ENCODE data around the gene FABP2. TPM values are rescaled to one million over a fixed set of nuclear protein-coding genes. Genes with fewer than 3 reads are reported as not detected.

Gene FABP2
- total and polyA plus RNA-seq, 2 of the 8 experiments (the other 6 are each of a cell fraction or from before 2014, with no cell fraction given): not detected

- Histone ChIP-seq H3K18ac (ENCODE audit: extremely low read depth, low read length) (no peak overlapping the region), H2BK120ac (replicated peaks; ENCODE audit: low read depth, low read length) (no peak overlapping the region), H3K4me1 (replicated peaks in 1 of 4; ENCODE audit: control insufficient read depth in 3 of 4, insufficient read depth in 4 of 4, low read length in 3 of 4) (peaks cover 2 to 6% (median 3%) of the 10 kb centered on the region in 4 experiments; a peak in 6 of 7 replicates), H3K23ac (ENCODE audit: insufficient read length) (no peak overlapping the region), H2AFZ (ENCODE audit: low read length) (no peak overlapping the region), H3K9ac (replicated peaks in 1 of 4; ENCODE audit: extremely low read depth in 1 of 4, low read depth in 3 of 4, low read length in 3 of 4) (no peak overlapping the region), H2BK15ac (ENCODE audit: low read length) (no peak overlapping the region), H3K79me1 (ENCODE audit: low read depth, low read length) (peaks cover 8% of the 10 kb centered on the region; the same call in 1 of the 2 replicates), H2BK20ac (ENCODE audit: low read length) (no peak overlapping the region), H4K8ac (ENCODE audit: extremely low read depth, insufficient read depth, low read length) (no peak overlapping the region), H3K27me3 (replicated peaks in 1 of 4; ENCODE audit: control insufficient read depth in 3 of 4, extremely low read depth in 1 of 4, insufficient read depth in 3 of 4, low read length in 3 of 4) (no peaks in the 10 kb centered on the region), H3K4me2 (ENCODE audit: insufficient read depth in 1 of 2, low read depth in 2 of 2, low read length in 2 of 2) (no peak overlapping the region), H3K36me3 (ENCODE audit: control insufficient read depth in 2 of 4, insufficient read depth in 4 of 4, low read length in 3 of 4) (peaks cover 0 to 25% (median 2%) of the 10 kb centered on the region in 4 experiments; a peak in 4 of 8 replicates), H4K91ac (replicated peaks; ENCODE audit: insufficient read length, low read length) (no peak overlapping the region), H3K4ac (replicated peaks; ENCODE audit: insufficient read length, low read depth, low read length) (no peak overlapping the region), H3K14ac (ENCODE audit: insufficient read length) (no peak overlapping the region), H4K5ac (ENCODE audit: insufficient read length, low read depth, low read length) (no peak overlapping the region), H4K20me1 (replicated peaks in 1 of 2; ENCODE audit: control insufficient read depth in 1 of 2, insufficient read depth in 2 of 2, low read length in 2 of 2) (no peaks in the 10 kb centered on the region), H3K79me2 (ENCODE audit: control insufficient read depth in 1 of 2, insufficient read depth in 2 of 2, low read length in 2 of 2) (peaks cover 3 to 14% of the 10 kb centered on the region in 2 experiments; a peak in 3 of 4 replicates), H2BK5ac (ENCODE audit: low read depth, low read length) (no peak overlapping the region), H2AK5ac (ENCODE audit: low read depth, low read length) (no peak overlapping the region), H3K4me3 (ENCODE audit: extremely low read depth in 1 of 4, insufficient read depth in 2 of 4, low read depth in 3 of 4, low read length in 4 of 4) (no peak overlapping the region), H3K56ac (replicated peaks; ENCODE audit: insufficient read length, low read depth, low read length) (no peak overlapping the region), H3K23me2 (ENCODE audit: low read depth, low read length) (peaks cover 11% of the 10 kb centered on the region), H3K27ac (ENCODE audit: low read depth, low read length) (no peak overlapping the region), H3K9me3 (ENCODE audit: insufficient read depth in 2 of 2, low read depth in 1 of 2, low read length in 1 of 2) (no peaks in the 10 kb centered on the region), H2BK12ac (ENCODE audit: low read depth, low read length) (no peak overlapping the region)
- ChIA-PET POLR2A (ENCODE audit: partially characterized antibody) (interaction anchor here (0.6 kb wide), 1 partner anchor 194 kb away, joined by 3 read pairs; no protein-coding TSS in a partner anchor), CTCF (ENCODE audit: partially characterized antibody) (interaction anchor here (1.3 to 4.0 kb wide), 2 partner anchors 254 to 314 kb away, joined by 3 to 12 read pairs; no protein-coding TSS in a partner anchor)
- no peak for DNase-seq (ENCODE audit: low read depth in 1 of 2, low spot score in 2 of 2)
- no peak for FAIRE-seq
- 80% methylated on average over 1 of the region's 1 CpG; no CpG with 5 or more reads in 1 of the 2 experiments for WGBS, 2 experiments (ENCODE audit: extremely low coverage in 1 of 2, insufficient coverage in 1 of 2, insufficient read length in 1 of 2, insufficient replicate concordance in 2 of 2, low coverage in 1 of 2, low lambda C conversion rate in 2 of 2, missing lambda C conversion rate in 1 of 2)
- no peak for TF ChIP-seq POLR2A (IDR thresholded peaks at IDR 0.05; ENCODE audit: control extremely low read depth in 1 of 2, low read depth in 2 of 2, low read length in 2 of 2)
- no peak for TF ChIP-seq POLR2AphosphoS5 (IDR thresholded peaks at IDR 0.05; ENCODE audit: low read depth, low read length)
- no peak for TF ChIP-seq USF2 (IDR thresholded peaks at IDR 0.05; ENCODE audit: low read length)
- no peak for TF ChIP-seq KDM1A (IDR thresholded peaks at IDR 0.05; ENCODE audit: borderline replicate concordance, low read length)
- no peak for TF ChIP-seq JUN (IDR thresholded peaks at IDR 0.05; ENCODE audit: low read depth, low read length)
- no peak for TF ChIP-seq CREB1 (IDR thresholded peaks at IDR 0.05)
- TF ChIP-seq YY1 (IDR thresholded peaks at IDR 0.05; ENCODE audit: low read depth, low read length): no peak
- TF ChIP-seq MAX (IDR thresholded peaks at IDR 0.05): no peak
- TF ChIP-seq BRCA1 (IDR thresholded peaks at IDR 0.05; ENCODE audit: low read depth, low read length): no peak
- no peak for TF ChIP-seq E2F6 (IDR thresholded peaks at IDR 0.05)
- no peak for TF ChIP-seq SP4 (IDR thresholded peaks at IDR 0.05; ENCODE audit: low read length)
These were observed 24.1 kb downstream of the FABP2 start for GRCh38 chr4:119297795-119298194.

All from H1 (cell line).